CD14-positive monocyte (primary cell): ENCODE measurements around the gene SCAF8. TPM values are rescaled to one million over a fixed set of nuclear protein-coding genes. Genes with fewer than 3 reads are reported as not detected.

ENCODE experiments used
- DNase-seq, 3 donors: peaks; one replicate each; pipeline ENCODE4 v3.0.0-alpha.2; 2011 to 2022
- H2AFZ ChIP-seq: 2 replicates; pipeline ENCODE4 v1.6.0; 2012; ENCODE audit warnings: mild to moderate bottlenecking, low read depth, low read length, inconsistent platforms; ENCODE audit not compliant: insufficient read depth, poor library complexity, severe bottlenecking
- H3K27ac ChIP-seq, 2 donors: 1 replicate in 1 of 2; 2 replicates in 1 of 2; pipeline ENCODE4 v1.5.1; 2012 to 2013; ENCODE audit warnings: low read length in 2 of 2, control low read depth in 1 of 2, inconsistent platforms in 1 of 2, low read depth in 1 of 2, mild to moderate bottlenecking in 1 of 2
- H3K27me3 ChIP-seq, 2 donors: one replicate each; pipeline versions ENCODE4 v1.6.0 to v1.6.1; 2011 to 2013; ENCODE audit warnings: low read length in 2 of 2; ENCODE audit not compliant: control insufficient read depth in 2 of 2, insufficient read depth in 2 of 2
- H3K36me3 ChIP-seq, 2 donors: replicated peaks in 1 of 2; 1 replicate in 1 of 2; 2 replicates in 1 of 2; pipeline versions ENCODE4 v1.5.1 to v1.6.1; 2012 to 2013; ENCODE audit warnings: low read length in 2 of 2, control low read depth in 1 of 2, inconsistent platforms in 1 of 2, mild to moderate bottlenecking in 1 of 2; ENCODE audit not compliant: insufficient read depth in 2 of 2, control insufficient read depth in 1 of 2
- H3K4me1 ChIP-seq, 2 donors: 1 replicate in 1 of 2; 2 replicates in 1 of 2; pipeline versions ENCODE4 v1.5.1 to v1.6.1; 2012 to 2013; ENCODE audit warnings: low read length in 2 of 2, control low read depth in 1 of 2, inconsistent platforms in 1 of 2, mild to moderate bottlenecking in 1 of 2, moderate library complexity in 1 of 2; ENCODE audit not compliant: insufficient read depth in 2 of 2, control insufficient read depth in 1 of 2
- H3K4me2 ChIP-seq: replicated peaks from 2 replicates; pipeline ENCODE3; 2012; ENCODE audit warnings: low read length, moderate library complexity, mild to moderate bottlenecking; ENCODE audit not compliant: poor library complexity, severe bottlenecking; ENCODE audit errors: extremely low read depth
- H3K4me3 ChIP-seq, 3 experiments: fragments of 200-600 bp in 1 of 3; sonication (generic) in 1 of 3; replicated peaks in 1 of 3; 1 replicate in 2 of 3; 2 replicates in 1 of 3; pipeline ENCODE4 v1.5.1; 2011 to 2013; ENCODE audit warnings: low read length in 3 of 3, mild to moderate bottlenecking in 3 of 3, control low read depth in 2 of 3, low read depth in 2 of 3, inconsistent platforms in 1 of 3, moderate library complexity in 1 of 3
- H3K79me2 ChIP-seq: 2 replicates; pipeline ENCODE4 v1.6.0; 2012; ENCODE audit warnings: mild to moderate bottlenecking, control low read depth, inconsistent platforms, low read length, moderate library complexity; ENCODE audit not compliant: insufficient read depth
- H3K9ac ChIP-seq: 2 replicates; pipeline ENCODE4 v1.6.0; 2017; ENCODE audit warnings: low read length, mild to moderate bottlenecking; ENCODE audit not compliant: insufficient read depth, poor library complexity, severe bottlenecking
- H3K9me3 ChIP-seq, 2 donors: replicated peaks in 1 of 2; 1 replicate in 1 of 2; 2 replicates in 1 of 2; pipeline versions ENCODE4 v1.5.1 to v1.6.1; 2012 to 2013; ENCODE audit warnings: low read length in 2 of 2, control low read depth in 1 of 2; ENCODE audit not compliant: control insufficient read depth in 1 of 2, insufficient read depth in 1 of 2
- H4K20me1 ChIP-seq: 2 replicates; pipeline ENCODE4 v1.6.0; 2012; ENCODE audit warnings: mild to moderate bottlenecking, low read length, control low read depth, moderate library complexity; ENCODE audit not compliant: insufficient read depth
- H3K27ac Mint-ChIP-seq, 7 donors: one replicate each; pipeline ENCODE4 v1.8.0; 2020; ENCODE audit warnings: mild to moderate bottlenecking in 7 of 7, mixed read lengths in 7 of 7, moderate library complexity in 6 of 7, inconsistent platforms in 2 of 7
- H3K27me3 Mint-ChIP-seq, 3 donors: one replicate each; pipeline ENCODE4 v1.8.0; 2021 to 2022; ENCODE audit warnings: low read depth in 3 of 3, mild to moderate bottlenecking in 3 of 3, mixed read lengths in 3 of 3, moderate library complexity in 3 of 3, inconsistent platforms in 1 of 3
- H3K36me3 Mint-ChIP-seq, 2 donors: one replicate each; pipeline ENCODE4 v1.8.0; 2020; ENCODE audit warnings: mixed read lengths in 2 of 2, inconsistent platforms in 1 of 2, mild to moderate bottlenecking in 1 of 2
- H3K4me1 Mint-ChIP-seq: one replicate; pipeline ENCODE4 v1.8.0; 2020; ENCODE audit warnings: mild to moderate bottlenecking, mixed read lengths
- H3K4me3 Mint-ChIP-seq, 2 donors: one replicate each; pipeline ENCODE4 v1.8.0; 2020; ENCODE audit warnings: mild to moderate bottlenecking in 2 of 2, mixed read lengths in 2 of 2, moderate library complexity in 1 of 2
- H3K9me3 Mint-ChIP-seq, 7 donors: one replicate each; pipeline ENCODE4 v1.8.0; 2020 to 2022; ENCODE audit warnings: mixed read lengths in 7 of 7, mild to moderate bottlenecking in 6 of 7, moderate library complexity in 6 of 7, inconsistent platforms in 2 of 7
- WGBS: methylation state at CpG from one replicate; pipeline ENCODE4 v1.1.5; 2013; ENCODE audit warnings: missing lambda C conversion rate; ENCODE audit not compliant: insufficient coverage; 5-methylcytosine and 5-hydroxymethylcytosine counted together
- intact Hi-C, 2 donors: fragments of 100-400 bp; cut with micrococcal nuclease; formaldehyde crosslinking; loops; one replicate each; pipeline versions ENCODE4 v1.15.0 to v1.15.1; 2023
- polyA plus RNA-seq, 3 donors: library from polyadenylated mRNA; depleted of rRNA in 1 of 3; unstranded in 2 of 3; stranded (reverse) in 1 of 3; fragments of 300-500 nt in 2 of 3; fragments of >200 nt in 1 of 3; fragmentation: Illumina TruSeq in 2 of 3; gene quantifications; 1 replicate in 2 of 3; 2 replicates in 1 of 3; pipeline ENCODE4 v1.2.3, GENCODE V29; 2012 to 2021
- TF ChIP-seq, protein P1 (sequence below): fragments of 200-600 bp; IDR thresholded peaks from one replicate; pipeline ENCODE4 v1.8.0; 2022; ENCODE audit warnings: antibody characterized with exemption, mild to moderate bottlenecking

The SCAF8 gene
- polyA plus RNA-seq, 3 donors, result 2.8 to 18.5 (median 4.2) TPM

DNA sequence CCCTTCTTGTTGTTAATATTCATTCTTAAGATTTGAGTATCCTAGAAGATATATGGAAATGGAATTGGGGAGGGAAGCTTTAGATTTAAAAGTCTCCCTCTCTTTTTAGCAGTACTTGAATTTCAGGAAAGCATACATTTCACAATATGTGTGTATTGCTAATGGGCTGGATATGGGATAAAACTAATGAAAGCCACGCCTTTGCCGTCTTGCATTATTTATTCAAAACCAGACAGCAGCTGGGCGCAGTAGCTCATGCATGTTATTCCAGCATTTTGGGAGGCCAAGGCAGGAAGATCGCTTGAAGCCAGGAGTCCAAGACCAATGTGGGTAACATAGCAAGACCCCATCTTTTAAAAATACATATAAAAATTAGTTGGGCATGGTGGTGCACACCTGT, 140.3 kb downstream of the SCAF8 start:
- Mint-ChIP-seq H3K27me3 (no peaks in the 10 kb centered on the region), H3K9me3 (no peaks in the 10 kb centered on the region), H3K4me3 (no peak overlapping the region), H3K4me1 (no peaks in the 10 kb centered on the region), H3K36me3 (peaks cover 4 to 17% of the 10 kb centered on the region in 2 donors), H3K27ac (no peak overlapping the region)
- H4K20me1 ChIP-seq, result peaks cover 6% of the 10 kb centered on the region
- TF ChIP-seq, protein P1, sequence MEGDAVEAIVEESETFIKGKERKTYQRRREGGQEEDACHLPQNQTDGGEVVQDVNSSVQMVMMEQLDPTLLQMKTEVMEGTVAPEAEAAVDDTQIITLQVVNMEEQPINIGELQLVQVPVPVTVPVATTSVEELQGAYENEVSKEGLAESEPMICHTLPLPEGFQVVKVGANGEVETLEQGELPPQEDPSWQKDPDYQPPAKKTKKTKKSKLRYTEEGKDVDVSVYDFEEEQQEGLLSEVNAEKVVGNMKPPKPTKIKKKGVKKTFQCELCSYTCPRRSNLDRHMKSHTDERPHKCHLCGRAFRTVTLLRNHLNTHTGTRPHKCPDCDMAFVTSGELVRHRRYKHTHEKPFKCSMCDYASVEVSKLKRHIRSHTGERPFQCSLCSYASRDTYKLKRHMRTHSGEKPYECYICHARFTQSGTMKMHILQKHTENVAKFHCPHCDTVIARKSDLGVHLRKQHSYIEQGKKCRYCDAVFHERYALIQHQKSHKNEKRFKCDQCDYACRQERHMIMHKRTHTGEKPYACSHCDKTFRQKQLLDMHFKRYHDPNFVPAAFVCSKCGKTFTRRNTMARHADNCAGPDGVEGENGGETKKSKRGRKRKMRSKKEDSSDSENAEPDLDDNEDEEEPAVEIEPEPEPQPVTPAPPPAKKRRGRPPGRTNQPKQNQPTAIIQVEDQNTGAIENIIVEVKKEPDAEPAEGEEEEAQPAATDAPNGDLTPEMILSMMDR, result no peak
- intact Hi-C loops, result no loop called here
- no peaks in the 10 kb centered on the region for H3K27me3 ChIP-seq
- H3K79me2 ChIP-seq, result no peaks in the 10 kb centered on the region
- no peak overlapping the region for H3K4me2 ChIP-seq
- no peak overlapping the region for H2AFZ ChIP-seq
- 100% methylated on average over 2 of the region's 4 CpGs for WGBS
- no peak overlapping the region for H3K27ac ChIP-seq
- no peaks in the 10 kb centered on the region for H3K4me1 ChIP-seq
- no peak overlapping the region for H3K4me3 ChIP-seq
- no peaks in the 10 kb centered on the region for H3K9me3 ChIP-seq
- H3K9ac ChIP-seq, result no peak overlapping the region
- DNase-seq, result no peak
- peaks cover 0 to 16% of the 10 kb centered on the region in 2 donors for H3K36me3 ChIP-seq

DNA sequence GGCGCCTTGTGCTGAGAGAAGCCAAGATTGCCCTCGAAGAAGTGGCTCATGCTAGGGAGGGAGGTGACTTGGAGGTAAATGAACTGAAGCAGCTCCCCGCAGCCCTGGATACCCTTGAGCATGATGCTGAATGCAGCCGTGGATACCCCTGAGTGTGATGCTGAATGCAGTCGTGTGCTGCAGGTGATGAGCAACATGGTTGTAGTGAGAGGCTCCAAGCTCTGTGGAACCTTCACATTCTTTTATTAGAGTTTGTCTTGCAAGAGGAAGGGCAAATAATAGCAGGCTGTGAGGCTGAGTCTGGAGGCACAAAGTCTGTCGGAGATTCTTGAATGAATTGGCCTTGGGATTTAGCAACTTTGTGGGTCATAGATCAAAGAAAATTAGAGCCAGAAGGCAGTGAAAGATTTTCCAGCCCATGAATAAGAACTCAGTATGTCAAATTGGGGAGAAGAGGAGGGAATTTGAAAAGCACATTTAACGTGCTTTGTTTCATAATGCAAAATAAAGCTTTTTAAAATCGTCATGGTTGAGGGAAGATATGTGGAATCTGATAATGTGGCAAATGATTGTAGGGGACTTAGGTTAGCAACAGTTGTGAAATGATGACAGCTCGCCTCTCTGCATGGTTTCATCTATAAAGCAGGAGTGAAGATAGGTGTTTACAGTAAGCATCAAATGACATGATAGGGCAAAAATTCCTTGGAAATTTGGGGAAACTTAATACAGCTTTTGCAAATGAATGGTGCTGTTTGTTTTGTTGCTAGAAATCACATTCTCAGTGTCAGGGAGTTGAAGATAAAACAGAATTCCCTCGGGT, 141.8 kb downstream of the SCAF8 start:
- no peaks in the 10 kb centered on the region for H3K9me3 ChIP-seq
- no peaks in the 10 kb centered on the region for H3K79me2 ChIP-seq
- no peak overlapping the region for H3K4me3 ChIP-seq
- no peak overlapping the region for H3K27ac ChIP-seq
- no peaks in the 10 kb centered on the region for H3K4me1 ChIP-seq
- TF ChIP-seq, protein P1, result no peak
- no peaks in the 10 kb centered on the region for H3K4me1 Mint-ChIP-seq
- H3K36me3 Mint-ChIP-seq, result peaks cover 11 to 20% of the 10 kb centered on the region in 2 donors
- H3K27me3 Mint-ChIP-seq, result no peaks in the 10 kb centered on the region
- H2AFZ ChIP-seq, result no peak overlapping the region
- 96% methylated on average over 10 of the region's 10 CpGs for WGBS
- H3K9ac ChIP-seq, result no peak overlapping the region
- no peak overlapping the region for H3K4me3 Mint-ChIP-seq
- H3K27ac Mint-ChIP-seq, result peak overlapping the region in 1 of 7 donors; percentile 11
- DNase-seq, result no peak
- H3K27me3 ChIP-seq, result no peaks in the 10 kb centered on the region
- H3K4me2 ChIP-seq, result no peak overlapping the region
- intact Hi-C loops, result no loop called here
- H3K36me3 ChIP-seq, result peaks cover 0 to 23% of the 10 kb centered on the region in 2 donors
- H4K20me1 ChIP-seq, result peaks cover 4% of the 10 kb centered on the region
- no peaks in the 10 kb centered on the region for H3K9me3 Mint-ChIP-seq
